GM18951 (cell line): Measurements from ENCODE around the gene PLEKHG3.
"Not testable (repeated sequence)": the region's sequence is repeated elsewhere in the genome, so short reads cannot be mapped to it uniquely, and the experiment has no call there.

Source experiments
- POLR2A ChIP-seq: IDR thresholded peaks from 4 replicates; pipeline ENCODE4 v1.6.1; 2011; ENCODE audit warnings: mild to moderate bottlenecking; ENCODE audit not compliant: insufficient read length, insufficient read depth; ENCODE audit errors: extremely low read depth
- in situ Hi-C: fragments of 300-500 bp; cut with MboI; formaldehyde crosslinking; loops from one replicate; pipeline ENCODE4 v1.12.0; 2022; ENCODE audit warnings: low sequenced_read_pairs, mixed read lengths, inconsistent platforms; ENCODE audit not compliant: unreplicated experiment

Gene PLEKHG3

DNA sequence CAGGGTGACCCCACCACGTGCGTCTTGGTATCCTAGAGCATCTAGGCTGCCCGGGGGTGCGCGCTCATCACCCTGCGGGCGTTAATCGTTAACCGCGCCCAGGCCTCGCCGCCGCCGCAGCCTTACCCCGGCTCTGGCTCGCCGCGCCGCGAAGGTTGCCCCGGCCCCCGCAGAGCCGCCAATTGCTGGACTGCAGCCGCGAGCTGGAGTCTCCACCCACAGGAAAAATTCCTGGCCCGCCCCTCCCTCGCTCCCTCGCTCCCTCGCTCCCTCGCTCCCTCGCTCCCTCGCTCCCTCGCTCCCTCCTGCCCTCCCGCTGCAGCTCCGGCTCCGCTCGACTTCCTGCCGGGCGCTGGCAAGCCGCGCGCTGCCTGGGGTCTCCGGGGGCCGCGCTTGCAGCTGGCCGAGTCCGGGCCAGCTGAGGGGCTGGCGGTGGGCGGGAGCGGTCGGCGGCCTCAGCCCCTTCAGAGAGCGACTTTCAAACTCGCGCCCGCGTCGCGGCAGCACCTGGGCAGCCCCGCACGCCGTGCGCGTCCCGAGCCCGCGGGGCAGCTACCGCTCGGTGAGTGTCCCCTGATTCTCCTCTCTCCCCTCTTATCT, at the start of gene PLEKHG3:
PLEKHG3 (plus strand) TSS at position 282 of the 600 bp plus-strand sequence. CDS start 23,208 bp downstream, outside the sequence.
- TF ChIP-seq POLR2A: no peak
- in situ Hi-C loops: no loop called here

DNA sequence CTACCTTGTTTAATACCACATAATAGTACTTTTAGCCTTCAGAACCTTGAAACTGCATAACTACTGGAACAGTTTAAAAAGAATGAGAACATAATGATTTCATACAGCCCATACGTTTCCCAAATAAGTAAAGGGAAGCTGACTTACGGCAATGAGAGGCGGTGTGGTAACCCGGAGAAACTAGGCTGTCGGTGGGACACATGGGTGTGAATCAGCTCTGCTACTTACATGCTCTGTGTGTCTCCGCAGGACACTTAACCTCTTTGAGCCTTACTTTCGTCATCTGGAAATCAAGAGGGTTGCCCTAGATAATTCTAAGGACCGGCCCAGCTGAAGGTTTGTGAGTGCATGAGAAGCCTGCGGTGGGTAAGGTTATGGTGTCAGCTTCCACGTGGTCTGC, 49.3 kb upstream of the PLEKHG3 start:
- in situ Hi-C loops: no loop called here
- TF ChIP-seq POLR2A: no peak

DNA sequence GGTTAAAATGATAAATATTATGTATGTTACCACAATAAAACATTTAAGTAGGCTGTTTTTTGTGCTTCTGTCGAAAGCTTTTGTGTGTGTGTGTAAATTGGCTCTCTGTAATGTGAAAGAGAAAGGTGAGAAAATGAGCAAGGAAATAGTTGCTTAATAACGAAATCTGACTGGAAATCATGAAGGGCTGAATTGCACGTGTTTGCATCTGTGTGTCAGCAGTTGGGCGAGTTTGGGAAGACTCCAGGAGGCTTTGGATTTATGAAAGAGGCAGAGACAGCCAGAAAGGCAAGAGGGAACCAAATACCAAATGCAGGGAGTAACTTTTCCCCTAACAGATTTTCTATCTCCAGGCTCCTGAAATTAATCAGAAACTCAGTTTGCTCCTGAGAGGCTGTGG, 47.2 kb upstream of the PLEKHG3 start:
- in situ Hi-C loops: no loop called here
- TF ChIP-seq POLR2A: no peak

DNA sequence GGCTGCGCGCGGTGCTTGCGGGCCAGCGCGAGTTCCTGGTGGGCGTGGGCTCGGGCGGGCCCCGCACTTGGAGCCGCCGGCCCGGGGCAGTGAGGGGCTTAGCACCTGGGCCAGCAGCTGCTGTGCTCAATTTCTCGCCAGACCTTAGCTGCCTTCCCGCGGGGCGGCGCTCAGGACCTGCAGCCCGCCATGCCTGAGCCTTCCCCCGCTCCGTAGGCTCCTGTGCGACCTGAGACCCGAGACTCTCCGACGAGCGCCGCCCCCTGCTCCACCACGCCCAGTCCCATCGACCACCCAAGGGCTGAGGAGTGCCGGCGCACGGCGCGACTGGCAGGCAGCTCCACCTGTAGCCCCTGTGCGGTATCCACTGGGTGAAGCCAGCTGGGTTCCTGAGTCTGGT, 46.0 kb upstream of the PLEKHG3 start:
- no peak for TF ChIP-seq POLR2A
- in situ Hi-C loops: no loop called here

DNA sequence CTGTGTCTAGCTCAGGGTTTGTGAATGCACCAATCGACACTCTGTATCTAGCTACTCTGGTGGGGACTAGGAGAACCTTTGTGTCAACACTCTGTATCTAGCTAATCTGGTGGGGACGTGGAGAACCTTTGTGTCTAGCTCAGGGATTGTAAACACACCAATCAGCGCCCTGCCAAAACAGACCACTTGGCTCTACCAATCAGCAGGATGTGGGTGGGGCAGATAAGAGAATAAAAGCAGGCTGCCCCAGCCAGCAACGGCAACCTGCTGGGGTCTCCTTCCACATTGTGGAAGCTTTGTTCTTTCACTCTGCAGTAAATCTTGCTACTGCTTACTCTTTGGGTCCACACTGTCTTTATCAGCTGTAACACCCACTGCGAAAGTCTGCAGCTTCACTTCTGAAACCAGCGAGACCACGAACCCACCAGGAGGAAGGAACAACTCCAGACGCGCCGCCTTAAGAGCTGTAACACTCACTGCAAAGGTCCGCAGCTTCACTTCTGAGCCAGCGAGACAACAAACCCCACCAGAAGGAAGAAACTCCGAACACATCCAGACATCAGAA, 45.4 kb upstream of the PLEKHG3 start:
- in situ Hi-C loops: not testable (repeated sequence)

DNA sequence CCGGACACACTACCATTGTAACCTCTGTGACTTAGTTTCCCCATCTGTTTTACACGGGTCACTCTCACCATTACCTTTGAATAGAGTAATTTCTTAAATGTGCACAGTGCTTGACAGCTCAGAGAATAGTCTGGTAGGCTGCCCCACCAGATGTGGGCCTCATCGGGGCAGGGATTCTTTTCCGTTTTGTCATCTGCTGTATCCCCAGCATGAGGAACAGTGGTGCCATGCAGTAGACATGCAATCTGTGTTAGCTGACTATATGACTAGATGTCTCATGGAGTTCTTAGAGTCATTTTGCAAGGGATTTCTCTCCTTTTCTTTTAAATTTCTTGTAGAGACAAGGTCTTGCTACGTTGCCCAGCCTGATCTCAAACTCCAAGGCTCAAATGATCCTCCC, 44.9 kb upstream of the PLEKHG3 start:
- no peak for TF ChIP-seq POLR2A
- in situ Hi-C loops: no loop called here

DNA sequence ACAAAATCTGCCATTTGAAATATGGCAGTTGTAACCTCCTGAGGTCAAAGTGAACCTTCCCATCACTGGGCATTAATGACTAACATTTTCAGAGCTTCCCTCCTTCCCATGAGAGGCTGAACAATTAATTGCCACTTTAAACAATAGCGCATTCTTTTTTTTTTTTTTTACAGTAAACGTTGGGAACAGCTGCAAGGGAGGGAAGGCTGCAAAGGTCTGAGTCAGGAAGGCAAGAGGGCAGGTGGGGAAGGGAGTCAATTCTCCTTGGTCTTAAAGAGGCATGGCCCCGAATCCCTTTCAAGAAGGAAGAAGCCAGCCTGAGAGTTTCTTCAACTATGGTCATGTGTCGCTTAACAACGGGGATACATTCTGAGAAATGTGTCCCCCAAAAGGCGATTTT, 41.0 kb upstream of the PLEKHG3 start:
- no peak for TF ChIP-seq POLR2A
- in situ Hi-C loops: no loop called here

DNA sequence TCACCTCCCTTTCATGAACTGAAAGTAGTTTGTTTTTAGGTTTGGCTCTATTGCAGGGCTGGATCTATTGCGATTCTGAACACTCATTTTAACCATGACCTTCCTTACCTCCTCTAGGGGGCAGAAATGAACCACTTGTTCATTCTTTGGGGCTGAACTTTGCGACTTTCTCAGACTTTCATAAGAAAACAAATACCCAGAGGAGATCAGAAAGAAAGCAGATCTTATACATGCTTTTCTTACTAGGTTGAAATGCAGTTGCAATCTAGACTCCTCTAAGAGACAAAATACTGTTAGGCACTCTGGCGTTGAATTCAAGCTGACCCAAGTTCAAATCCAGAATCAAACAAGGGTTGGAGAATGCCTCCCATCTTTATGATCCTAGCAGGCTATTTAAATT, 32.6 kb upstream of the PLEKHG3 start:
- no peak for TF ChIP-seq POLR2A
- in situ Hi-C loops: no loop called here

DNA sequence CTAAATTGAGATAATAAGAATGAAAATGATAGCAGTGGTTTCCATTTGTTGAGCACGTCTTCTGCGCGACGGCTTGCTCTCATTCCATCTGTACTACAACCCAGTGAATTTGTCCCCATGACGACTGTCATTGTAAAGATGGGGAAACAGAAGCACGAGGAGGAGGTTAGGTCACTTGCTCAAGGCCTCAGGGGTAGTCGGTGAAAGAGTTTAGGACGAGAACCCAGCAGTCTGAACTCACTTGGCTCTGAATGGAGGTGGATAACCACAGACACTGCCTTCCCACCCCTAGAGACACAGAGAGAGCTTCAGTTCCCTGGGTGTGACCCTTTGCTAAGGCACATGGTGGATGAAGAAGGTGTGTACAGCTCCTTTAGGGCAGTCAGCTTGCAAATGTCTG, 30.9 kb upstream of the PLEKHG3 start:
- no peak for TF ChIP-seq POLR2A
- in situ Hi-C loops: no loop called here

DNA sequence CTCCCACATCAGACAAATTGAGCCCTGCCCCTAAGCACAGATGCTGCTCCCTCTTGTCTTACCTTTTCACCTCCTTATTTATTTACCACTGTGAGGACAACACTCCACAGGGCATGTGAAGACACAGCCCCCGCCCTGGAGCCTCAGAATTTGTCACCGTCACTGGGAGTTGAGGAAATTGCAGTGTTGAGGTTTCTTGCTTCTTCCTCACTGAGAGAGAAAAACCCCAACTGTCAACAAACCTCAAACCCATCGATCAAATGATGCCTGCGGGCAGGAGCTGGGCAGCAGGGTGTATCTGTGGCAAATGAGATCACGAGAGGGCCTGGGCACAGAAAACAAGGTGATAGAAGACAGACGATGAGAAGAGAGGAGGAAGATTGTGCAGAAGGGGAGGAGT, 30.5 kb upstream of the PLEKHG3 start:
- TF ChIP-seq POLR2A: no peak
- in situ Hi-C loops: no loop called here

DNA sequence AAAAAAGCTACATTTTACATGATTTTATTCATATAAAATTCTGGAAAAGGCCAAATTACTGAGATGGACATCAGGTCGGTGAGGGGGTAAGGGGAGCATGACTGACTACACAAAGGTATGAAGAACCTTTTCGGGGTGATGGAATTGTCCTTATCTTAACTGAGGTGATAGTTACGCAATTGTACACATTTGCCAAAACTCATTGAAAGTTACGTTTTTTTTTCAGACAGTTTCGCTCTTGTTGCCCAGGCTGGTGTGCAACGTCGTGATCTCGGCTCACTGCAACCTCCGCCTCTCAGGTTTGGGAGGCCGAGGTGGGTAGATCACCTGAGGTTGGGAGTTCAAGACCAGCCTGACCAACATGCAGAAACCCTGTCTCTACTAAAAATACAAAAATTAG, 29.4 kb upstream of the PLEKHG3 start:
- no peak for TF ChIP-seq POLR2A
- in situ Hi-C loops: no loop called here

DNA sequence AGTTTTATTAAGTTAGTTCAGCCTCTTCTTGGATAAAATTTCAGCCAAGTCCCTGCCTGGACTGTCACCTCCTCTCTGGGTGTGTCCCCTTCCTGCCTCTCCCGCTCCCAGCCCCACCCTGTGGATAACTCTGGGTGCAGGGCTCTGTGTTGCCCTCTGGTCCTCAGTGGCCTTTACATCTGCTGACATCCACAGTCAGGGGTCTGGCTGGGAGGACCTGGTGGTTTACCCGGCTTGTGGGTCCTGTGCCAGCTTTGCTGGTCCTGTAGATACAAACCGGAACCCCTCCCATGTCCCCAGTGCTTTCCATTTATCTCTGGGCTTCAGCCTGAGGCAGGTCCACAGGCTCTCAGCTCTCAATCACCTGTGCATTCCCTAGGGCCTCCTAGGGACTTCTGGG, 28.9 kb upstream of the PLEKHG3 start:
- in situ Hi-C loops: no loop called here
- TF ChIP-seq POLR2A: no peak

DNA sequence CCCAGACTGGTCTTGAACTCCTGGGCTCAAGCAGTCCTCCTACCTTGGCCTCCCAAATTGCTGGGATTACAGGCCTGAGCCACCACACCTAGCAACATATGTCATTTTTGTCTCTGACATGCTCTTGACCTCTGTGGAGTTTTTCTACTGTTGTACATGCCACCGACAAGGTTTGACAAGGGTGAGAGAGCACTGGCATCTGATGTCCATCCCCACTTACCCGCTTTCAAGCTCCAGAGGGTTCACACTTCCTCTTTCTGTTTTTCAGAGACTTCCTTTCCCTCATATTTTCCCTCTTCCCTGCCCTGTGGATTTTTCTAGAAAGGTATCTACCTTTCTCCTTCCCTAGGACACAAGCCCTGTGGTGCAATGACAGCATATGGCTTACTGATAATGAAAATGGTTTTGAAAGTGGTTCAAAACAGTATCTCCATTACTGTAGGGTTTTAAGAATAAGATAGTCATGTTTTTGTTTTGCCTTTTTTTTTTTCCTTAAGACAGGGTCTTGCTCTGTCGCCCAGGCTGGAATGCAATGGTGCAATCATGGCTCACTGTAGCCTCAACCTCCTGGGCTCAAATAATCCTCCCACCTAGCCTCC, 27.7 kb upstream of the PLEKHG3 start:
- no peak for TF ChIP-seq POLR2A
- in situ Hi-C loops: no loop called here

DNA sequence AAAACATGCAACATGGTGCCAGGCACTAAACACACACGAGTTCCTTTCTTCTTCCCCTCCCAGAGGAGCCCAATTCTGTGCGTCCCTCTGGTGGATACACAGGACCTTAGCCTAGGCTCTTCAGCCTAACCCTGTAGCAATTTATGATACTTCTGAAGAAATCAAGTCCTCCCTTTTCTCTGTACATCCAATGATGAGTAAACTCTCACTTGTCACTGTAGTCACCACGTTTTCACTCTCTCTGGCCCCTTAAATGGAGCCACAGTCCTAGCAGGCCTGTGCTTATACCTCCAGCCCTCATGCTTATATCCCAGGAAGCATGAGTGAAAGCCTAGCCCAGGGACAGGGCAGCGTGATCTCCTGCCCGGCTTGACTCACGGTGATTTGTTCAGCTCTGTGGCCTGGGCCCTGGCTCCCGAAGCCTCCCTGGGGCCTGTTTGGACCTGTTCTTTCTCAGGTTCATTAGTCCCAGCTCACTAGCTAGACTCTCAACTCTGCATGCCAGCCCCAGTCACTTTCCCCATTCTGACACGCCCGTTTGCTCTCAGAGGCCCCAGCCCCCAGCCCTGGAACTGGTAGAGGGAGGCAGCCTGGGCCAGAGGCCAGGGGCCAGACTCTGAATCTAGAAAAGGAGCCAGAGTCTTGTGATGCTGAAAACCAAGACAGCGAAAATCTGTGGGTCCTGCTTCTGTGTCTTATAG, 24.1 kb upstream of the PLEKHG3 start:
- no peak for TF ChIP-seq POLR2A
- in situ Hi-C loops: no loop called here
